HG02870 (cell line): ENCODE measurements around the gene KIAA1549.
"Not testable (repeated sequence)": the region's sequence is repeated elsewhere in the genome, so short reads cannot be mapped to it uniquely, and the experiment has no call there.

Experiments used
- ATAC-seq: cut with Tn5 transposase; IDR thresholded peaks from one replicate; pipeline ENCODE4 v1.9.1; 2021; ENCODE audit warnings: mild to moderate bottlenecking, moderate library complexity; ENCODE audit not compliant: unreplicated experiment

Gene KIAA1549

GRCh38 chr7:138981332-138982203, at the start of gene KIAA1549:
TSS of gene KIAA1549 (minus strand) at chr7:138981389. CDS start at chr7:138981269, 120 bp downstream.
- ATAC-seq, result peak; percentile 70

DNA sequence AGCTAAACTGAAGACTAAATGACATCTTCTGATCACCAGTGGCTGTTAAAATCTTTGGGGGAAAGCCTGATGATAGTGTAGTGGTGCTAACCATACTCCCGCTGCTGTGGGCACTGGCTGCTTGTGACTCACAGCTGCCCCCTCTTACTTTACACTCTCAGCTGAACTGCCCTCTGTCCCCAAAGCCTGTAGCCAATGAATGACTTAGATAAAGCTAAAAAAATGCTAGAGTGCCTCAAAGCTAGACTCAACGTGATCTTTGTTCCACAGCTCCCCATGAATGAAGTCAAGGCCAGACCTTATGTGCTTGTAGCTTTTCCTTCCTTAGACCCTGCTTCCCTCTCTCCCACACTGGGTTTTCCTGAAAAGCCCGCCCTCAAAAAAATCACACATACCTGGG, 48.2 kb upstream of the KIAA1549 start:
- no peak for ATAC-seq

- no peak for ATAC-seq
Measured at GRCh38 chr7:139026551-139026950, 45.4 kb upstream of the KIAA1549 start.

DNA sequence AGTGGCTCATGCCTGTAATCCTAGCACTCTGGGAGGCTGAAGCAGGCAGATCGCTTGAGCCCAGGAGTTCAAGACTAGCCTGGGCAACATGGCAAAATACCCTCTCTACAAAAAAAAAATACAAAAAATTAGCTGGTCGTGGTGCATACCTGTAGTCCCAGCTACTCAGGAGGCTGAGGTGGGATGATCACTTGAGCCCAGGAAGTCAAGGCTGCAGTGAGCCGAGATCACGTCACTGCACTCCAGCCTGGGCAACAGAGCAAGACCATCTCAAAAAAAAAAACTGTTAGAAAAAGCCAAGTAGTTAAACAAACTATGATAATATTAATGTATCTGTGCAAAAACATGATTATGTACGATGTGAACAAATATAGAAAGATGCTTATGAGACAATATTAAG, 44.7 kb upstream of the KIAA1549 start:
- ATAC-seq, result not testable (repeated sequence)

DNA sequence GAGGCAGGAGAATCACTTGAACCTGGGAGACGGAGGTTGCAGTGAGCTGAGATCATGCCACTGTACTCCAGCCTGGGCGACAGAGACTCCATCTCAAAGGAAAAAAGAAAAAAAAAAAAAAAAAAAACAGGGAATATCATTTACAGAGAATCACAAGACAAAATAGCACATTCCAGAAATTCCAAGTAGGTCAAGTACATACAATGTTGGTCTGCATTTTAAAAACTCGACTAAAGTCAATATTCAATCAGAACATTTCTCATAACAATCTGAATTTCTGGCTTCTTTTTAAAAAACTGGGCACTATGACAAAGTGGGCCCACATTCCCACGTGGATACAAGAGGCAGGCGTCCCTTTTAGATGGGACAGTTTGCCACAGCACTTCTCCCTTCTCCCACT, 41.9 kb upstream of the KIAA1549 start:
- ATAC-seq, result no peak

- ATAC-seq, result no peak
Measured at GRCh38 chr7:139022286-139022685, 41.1 kb upstream of the KIAA1549 start.

DNA sequence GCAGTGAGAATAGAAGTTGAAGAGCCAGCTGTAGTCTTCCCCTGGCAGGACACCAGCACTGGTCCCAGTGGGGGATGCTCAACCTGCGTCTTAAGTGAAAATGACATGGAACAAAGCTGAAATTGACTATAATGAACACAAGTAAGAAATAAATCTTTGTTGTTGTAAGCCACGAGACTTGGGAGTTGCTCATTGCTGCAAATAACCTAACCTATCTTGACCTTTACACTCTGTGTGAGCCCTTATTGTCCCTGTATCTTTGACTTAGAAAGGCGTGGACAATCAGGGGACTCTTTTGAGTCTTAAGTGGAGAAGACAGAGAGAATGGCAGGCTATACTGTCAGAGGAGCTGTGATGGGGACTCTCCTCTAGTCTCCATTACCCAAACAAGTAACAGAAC, 37.7 kb upstream of the KIAA1549 start:
- no peak for ATAC-seq

GRCh38 chr7:139016931-139017511, 35.8 kb upstream of the KIAA1549 start:
- peak; percentile 93 for ATAC-seq

GRCh38 chr7:139011373-139011772, 30.2 kb upstream of the KIAA1549 start:
- ATAC-seq, result no peak

DNA sequence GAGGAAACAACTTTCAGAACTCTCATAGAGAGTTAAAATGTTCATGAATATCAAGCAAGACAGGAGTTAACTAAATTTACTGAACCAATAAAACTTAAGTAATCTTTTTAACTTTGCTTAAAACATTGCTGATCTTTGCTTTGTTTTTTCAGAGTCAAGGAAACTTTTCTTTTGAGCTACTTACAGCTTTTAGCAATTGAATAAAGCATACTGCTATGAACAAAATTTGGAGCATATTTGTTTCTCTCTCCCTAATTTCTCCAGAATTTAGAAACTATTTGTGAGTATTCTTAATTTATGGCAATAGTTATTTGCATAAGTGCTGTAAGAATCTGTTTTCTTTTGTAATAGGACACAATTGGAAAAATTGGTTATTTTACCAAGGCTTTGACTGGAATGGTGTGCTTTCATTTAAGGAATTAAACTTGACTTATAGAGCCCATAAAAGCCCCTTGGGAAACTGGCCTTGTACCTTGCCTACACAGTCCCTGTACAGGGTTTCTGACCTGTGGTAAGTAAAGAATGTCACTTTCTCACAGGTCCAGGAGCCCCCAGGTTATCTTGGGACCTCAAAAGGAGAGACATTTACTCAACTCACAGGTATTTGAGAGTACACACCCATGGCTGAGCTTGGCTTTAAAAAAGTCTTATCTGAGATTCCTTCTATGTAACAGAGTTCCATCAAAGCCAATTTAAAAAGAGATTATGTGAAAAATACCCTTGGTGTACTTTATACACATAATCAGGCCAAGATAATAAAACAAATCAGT, 23.3 kb upstream of the KIAA1549 start:
- no peak for ATAC-seq

GRCh38 chr7:138999414-138999813, 18.2 kb upstream of the KIAA1549 start:
- ATAC-seq, result no peak

GRCh38 chr7:138992052-138992531, 10.9 kb upstream of the KIAA1549 start:
- no peak for ATAC-seq

- ATAC-seq, result no peak
Measured at GRCh38 chr7:138987686-138988085, 6.5 kb upstream of the KIAA1549 start.

DNA sequence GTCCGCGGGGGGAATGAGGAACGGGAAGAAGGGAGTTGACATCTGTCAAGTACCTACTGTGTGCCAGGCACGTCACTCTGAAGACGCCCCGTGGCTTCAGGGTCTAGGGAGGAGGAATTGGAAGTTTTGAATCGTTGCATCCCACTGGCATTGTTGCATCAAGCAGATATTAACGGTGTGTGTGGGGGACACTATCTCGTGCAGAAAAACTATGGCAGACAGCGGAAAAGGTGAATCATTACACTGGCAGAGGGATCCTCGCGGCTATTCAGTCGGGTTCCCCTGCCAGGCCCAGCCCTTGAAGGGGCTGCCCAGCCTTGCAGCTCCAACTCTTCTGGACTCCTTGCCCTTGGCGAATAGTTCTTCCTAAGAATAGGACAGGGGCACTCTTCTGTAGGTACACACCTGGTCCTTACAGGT, 1.0 kb upstream of the KIAA1549 start:
- ATAC-seq, result no peak

- peak; percentile 38 for ATAC-seq
Measured at GRCh38 chr7:138980563-138981291, 462 bp downstream of the KIAA1549 start.

- no peak for ATAC-seq
Measured at GRCh38 chr7:138979988-138980562, 1.1 kb downstream of the KIAA1549 start.

DNA sequence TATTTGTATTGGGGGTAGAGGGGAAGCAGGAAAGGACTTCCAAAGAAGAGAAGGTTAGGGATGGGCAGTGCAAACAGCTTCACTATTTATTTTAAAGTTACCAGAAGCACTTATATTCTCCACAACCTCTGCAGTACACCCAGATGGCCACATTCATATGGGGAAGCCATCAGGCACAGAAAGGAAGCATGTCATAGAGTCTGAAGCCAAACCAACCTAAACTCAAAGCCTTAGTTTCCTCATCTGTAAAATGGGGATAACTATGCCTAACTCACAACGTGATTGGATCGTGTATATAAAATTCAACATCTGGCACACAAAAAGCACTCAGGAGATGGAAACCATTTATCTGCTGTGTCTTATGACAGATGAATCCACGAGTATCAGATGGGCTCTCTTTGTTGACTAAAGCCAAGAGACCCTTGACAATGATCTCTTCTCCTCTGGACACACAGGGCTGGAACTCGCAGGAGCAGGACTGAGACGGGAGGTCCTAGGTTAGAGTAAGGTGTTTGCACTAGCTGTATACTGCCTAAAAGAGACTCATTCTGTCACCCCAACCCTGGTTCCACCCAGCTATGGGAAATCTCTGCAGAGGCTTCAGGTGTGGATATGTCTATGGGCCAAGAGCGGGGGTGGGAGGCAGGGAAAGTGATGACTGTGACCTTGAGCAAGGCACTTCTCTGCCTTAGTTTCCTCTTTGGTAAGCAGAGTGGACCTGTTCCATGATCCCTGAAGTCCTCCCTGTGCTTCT, 1.8 kb downstream of the KIAA1549 start:
- no peak for ATAC-seq

- ATAC-seq, result no peak
Measured at GRCh38 chr7:138978541-138979184, 2.5 kb downstream of the KIAA1549 start.

DNA sequence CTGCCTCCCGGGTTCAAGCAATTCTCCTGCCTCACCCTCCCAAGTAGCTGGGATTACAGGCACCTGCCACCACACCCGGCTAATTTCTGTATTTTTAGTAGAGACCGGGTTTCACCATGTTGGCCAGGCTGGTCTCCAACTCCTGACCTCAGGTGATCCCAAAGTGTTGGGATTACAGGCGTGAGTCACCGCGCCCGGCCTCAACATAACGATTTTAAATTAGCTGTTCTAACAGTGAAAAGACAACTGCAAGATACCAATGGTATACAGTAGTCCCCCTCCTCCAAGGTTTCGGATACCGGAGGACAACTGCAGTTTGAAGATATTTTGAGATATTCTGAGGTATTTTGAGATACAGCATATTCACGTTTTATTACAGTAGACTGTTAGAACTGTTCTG, 5.0 kb downstream of the KIAA1549 start:
- ATAC-seq, result not testable (repeated sequence)
